OCI-LY1 (cell line): Measurements from ENCODE around the gene FOSB.
A peak's percentile ranks its signal among the peaks of the same experiment; 100 is the strongest.

ENCODE experiments used
- H2AFZ ChIP-seq: fragments of 200-600 bp; sonication (generic), shearing (Covaris generic); 2 replicates; pipeline ENCODE4 v1.6.0; 2014; ENCODE audit warnings: antibody characterized with exemption, mild to moderate bottlenecking, low read length
- H3F3A ChIP-seq: fragments of 200-600 bp; sonication (generic), shearing (Covaris generic); 2 replicates; pipeline ENCODE4 v1.6.0; 2014; ENCODE audit warnings: mild to moderate bottlenecking, antibody characterized with exemption, low read length, moderate library complexity; ENCODE audit not compliant: insufficient read depth
- H3K27ac ChIP-seq: fragments of 200-600 bp; sonication (generic); 2 replicates; pipeline ENCODE4 v1.5.1; 2014; ENCODE audit warnings: low read length, mixed run types, mild to moderate bottlenecking, low read depth; ENCODE audit not compliant: poor library complexity, severe bottlenecking
- H3K27me3 ChIP-seq: fragments of 200-600 bp; sonication (generic); 2 replicates; pipeline ENCODE4 v1.6.0; 2014; ENCODE audit warnings: antibody characterized with exemption, mild to moderate bottlenecking, low read length, moderate library complexity; ENCODE audit not compliant: insufficient read depth
- H3K36me3 ChIP-seq: fragments of 200-600 bp; sonication (generic); 2 replicates; pipeline ENCODE4 v1.6.1; 2014; ENCODE audit warnings: mild to moderate bottlenecking, antibody characterized with exemption, low read length, moderate library complexity, mixed read lengths; ENCODE audit not compliant: insufficient read depth
- H3K4me1 ChIP-seq: fragments of 200-600 bp; sonication (generic); 2 replicates; pipeline ENCODE4 v1.5.1; 2014; ENCODE audit warnings: mild to moderate bottlenecking, low read length, moderate library complexity; ENCODE audit not compliant: insufficient read depth, severe bottlenecking
- H3K4me2 ChIP-seq: fragments of 200-600 bp; sonication (generic), shearing (Covaris generic); 2 replicates; pipeline ENCODE4 v1.6.1; 2014; ENCODE audit warnings: low read length
- H3K4me3 ChIP-seq: fragments of 200-600 bp; sonication (generic); 2 replicates; pipeline ENCODE4 v1.5.1; 2014; ENCODE audit warnings: low read length, low read depth, mild to moderate bottlenecking, mixed read lengths; ENCODE audit not compliant: poor library complexity, severe bottlenecking
- H3K79me2 ChIP-seq: fragments of 200-600 bp; shearing (Covaris generic); 2 replicates; pipeline ENCODE4 v1.6.1; 2016; ENCODE audit warnings: mixed run types, low read length, mixed read lengths; ENCODE audit not compliant: insufficient read depth
- H3K9ac ChIP-seq: fragments of 200-600 bp; sonication (generic), shearing (Covaris generic); 2 replicates; pipeline ENCODE4 v1.6.1; 2014; ENCODE audit warnings: mild to moderate bottlenecking, low read length, mixed read lengths
- H3K9me2 ChIP-seq: fragments of 200-600 bp; sonication (generic), shearing (Covaris generic); 2 replicates; pipeline ENCODE4 v1.6.1; 2014; ENCODE audit warnings: low read depth, mild to moderate bottlenecking, low read length, mixed read lengths
- H3K9me3 ChIP-seq: fragments of 200-600 bp; shearing (Covaris generic); 2 replicates; pipeline ENCODE4 v1.6.1; 2014; ENCODE audit warnings: low read length, mixed read lengths
- H4K20me1 ChIP-seq: fragments of 200-600 bp; sonication (generic), shearing (Covaris generic); 2 replicates; pipeline ENCODE4 v1.6.0; 2016; ENCODE audit warnings: mild to moderate bottlenecking, low read length; ENCODE audit not compliant: insufficient read depth
- EZH2 ChIP-seq: fragments of 200-600 bp; sonication (generic), shearing (Covaris generic); IDR thresholded peaks from 2 replicates; pipeline ENCODE4 v1.8.0; 2017; ENCODE audit warnings: borderline replicate concordance, mixed run types, mild to moderate bottlenecking, antibody characterized with exemption, low read length, moderate library complexity, mixed read lengths
- TF ChIP-seq, protein P1 (sequence below): fragments of 200-600 bp; sonication (generic), shearing (Covaris generic); IDR thresholded peaks from 2 replicates; pipeline ENCODE4 v1.5.1; 2017; ENCODE audit warnings: mild to moderate bottlenecking, antibody characterized with exemption, low read length, moderate library complexity, mixed read lengths

The FOSB gene

DNA sequence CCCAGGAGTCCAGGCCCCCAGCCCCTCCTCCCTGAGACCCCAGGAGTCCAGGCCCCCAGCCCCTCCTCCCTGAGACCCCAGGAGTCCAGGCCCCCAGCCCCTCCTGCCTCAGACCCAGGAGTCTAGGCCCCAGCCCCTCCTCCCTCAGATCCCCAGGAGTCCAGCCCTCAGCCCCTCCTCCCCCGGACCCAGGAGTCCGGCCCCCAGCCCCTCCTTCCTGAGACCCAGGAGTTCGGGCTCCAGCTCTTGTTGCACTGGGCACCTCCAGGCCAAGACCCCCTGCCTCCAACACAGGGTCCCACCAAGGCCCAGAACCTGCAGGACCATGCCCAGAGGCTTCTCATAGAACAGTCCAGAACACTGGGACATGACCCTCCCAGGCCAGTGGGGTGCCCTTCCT is 47.9 kb upstream of the FOSB start:
- no peaks in the 10 kb centered on the region for H3K9me2 ChIP-seq
- no peak overlapping the region for H3K4me3 ChIP-seq
- peak overlapping the region; percentile 75 for H3K27ac ChIP-seq
- H3K79me2 ChIP-seq: no peaks in the 10 kb centered on the region
- peaks cover 14% of the 10 kb centered on the region; the same call in 1 of the 2 replicates for H3K36me3 ChIP-seq
- H3K9ac ChIP-seq: no peak overlapping the region; the same call in 1 of the 2 replicates
- no peaks in the 10 kb centered on the region for H3F3A ChIP-seq
- no peaks in the 10 kb centered on the region for H3K27me3 ChIP-seq
- H3K9me3 ChIP-seq: no peaks in the 10 kb centered on the region
- peak overlapping the region; percentile 48 for H3K4me2 ChIP-seq
- no peak for TF ChIP-seq EZH2
- TF ChIP-seq, protein P1, sequence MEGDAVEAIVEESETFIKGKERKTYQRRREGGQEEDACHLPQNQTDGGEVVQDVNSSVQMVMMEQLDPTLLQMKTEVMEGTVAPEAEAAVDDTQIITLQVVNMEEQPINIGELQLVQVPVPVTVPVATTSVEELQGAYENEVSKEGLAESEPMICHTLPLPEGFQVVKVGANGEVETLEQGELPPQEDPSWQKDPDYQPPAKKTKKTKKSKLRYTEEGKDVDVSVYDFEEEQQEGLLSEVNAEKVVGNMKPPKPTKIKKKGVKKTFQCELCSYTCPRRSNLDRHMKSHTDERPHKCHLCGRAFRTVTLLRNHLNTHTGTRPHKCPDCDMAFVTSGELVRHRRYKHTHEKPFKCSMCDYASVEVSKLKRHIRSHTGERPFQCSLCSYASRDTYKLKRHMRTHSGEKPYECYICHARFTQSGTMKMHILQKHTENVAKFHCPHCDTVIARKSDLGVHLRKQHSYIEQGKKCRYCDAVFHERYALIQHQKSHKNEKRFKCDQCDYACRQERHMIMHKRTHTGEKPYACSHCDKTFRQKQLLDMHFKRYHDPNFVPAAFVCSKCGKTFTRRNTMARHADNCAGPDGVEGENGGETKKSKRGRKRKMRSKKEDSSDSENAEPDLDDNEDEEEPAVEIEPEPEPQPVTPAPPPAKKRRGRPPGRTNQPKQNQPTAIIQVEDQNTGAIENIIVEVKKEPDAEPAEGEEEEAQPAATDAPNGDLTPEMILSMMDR: no peak
- H2AFZ ChIP-seq: no peak overlapping the region
- peaks cover 43% of the 10 kb centered on the region for H3K4me1 ChIP-seq
- no peaks in the 10 kb centered on the region for H4K20me1 ChIP-seq

DNA sequence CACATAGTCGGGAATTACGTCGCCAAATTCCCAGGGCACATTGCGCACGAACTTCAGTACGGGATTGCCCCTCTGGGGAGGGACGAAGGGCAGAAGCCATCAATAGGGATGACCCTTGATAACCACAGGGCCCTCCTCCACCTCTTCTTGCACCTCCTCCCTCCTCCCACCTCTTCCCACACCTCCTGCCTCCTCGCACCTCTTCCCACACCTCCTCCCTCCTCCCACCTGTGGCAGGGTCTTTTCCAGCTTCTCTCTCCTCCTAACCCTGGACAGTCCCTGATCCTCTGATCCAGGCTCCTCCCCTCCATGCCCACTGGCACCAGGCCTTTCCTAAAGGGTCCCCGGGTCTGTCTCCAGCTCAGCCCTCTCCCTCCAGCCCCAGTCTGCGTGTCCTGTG is 47.4 kb upstream of the FOSB start:
- TF ChIP-seq, protein P1: no peak
- Histone ChIP-seq H3K27ac (no peak overlapping the region), H3K9me2 (no peaks in the 10 kb centered on the region), H3K4me3 (no peak overlapping the region), H3K9me3 (no peaks in the 10 kb centered on the region), H3K4me1 (peaks cover 43% of the 10 kb centered on the region), H3K27me3 (no peaks in the 10 kb centered on the region), H3K36me3 (peaks cover 14% of the 10 kb centered on the region; the same call in 1 of the 2 replicates), H3K9ac (no peak overlapping the region), H2AFZ (no peak overlapping the region), H3K4me2 (no peak overlapping the region), H3F3A (no peaks in the 10 kb centered on the region), H4K20me1 (no peaks in the 10 kb centered on the region), H3K79me2 (no peaks in the 10 kb centered on the region)

DNA sequence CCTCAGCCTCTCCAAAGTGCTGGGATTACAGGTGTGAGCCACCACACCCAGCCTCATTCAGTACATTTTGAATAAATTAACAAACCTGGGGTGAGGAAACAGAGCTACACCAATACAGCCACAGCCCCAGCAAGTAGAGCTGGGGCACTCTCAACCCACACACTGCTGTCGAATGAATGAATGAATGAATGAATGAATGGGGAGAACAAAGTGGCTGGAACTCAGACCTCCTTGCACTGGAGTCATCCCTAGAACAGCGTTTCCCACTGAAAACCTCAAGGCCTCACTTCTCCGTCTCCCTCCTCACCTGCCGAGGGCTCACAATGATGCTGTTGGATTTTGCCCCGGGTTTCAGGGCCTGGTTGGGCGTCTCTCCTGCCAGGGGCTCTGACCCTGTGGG is 46.9 kb upstream of the FOSB start:
- no peaks in the 10 kb centered on the region for H3K79me2 ChIP-seq
- H3K9ac ChIP-seq: no peak overlapping the region
- no peaks in the 10 kb centered on the region for H3K27me3 ChIP-seq
- no peak overlapping the region for H3K4me2 ChIP-seq
- no peaks in the 10 kb centered on the region for H3F3A ChIP-seq
- peak overlapping the region; percentile 2 for H3K27ac ChIP-seq
- no peaks in the 10 kb centered on the region for H3K9me3 ChIP-seq
- H3K4me1 ChIP-seq: peaks cover 43% of the 10 kb centered on the region
- H3K4me3 ChIP-seq: no peak overlapping the region
- TF ChIP-seq, protein P1: no peak
- TF ChIP-seq EZH2: no peak
- H2AFZ ChIP-seq: no peak overlapping the region
- peaks cover 10% of the 10 kb centered on the region; the same call in 1 of the 2 replicates for H3K36me3 ChIP-seq
- H3K9me2 ChIP-seq: no peaks in the 10 kb centered on the region
- H4K20me1 ChIP-seq: no peaks in the 10 kb centered on the region
